Glutamatergic neuron (in vitro differentiated cells): ENCODE measurements around the gene CFL1. TPM values are rescaled to one million over a fixed set of nuclear protein-coding genes. Genes with fewer than 3 reads are reported as not detected.

Experiments used
- DNase-seq: peaks from one replicate; pipeline ENCODE4 v3.0.0; 2022
- H3K27ac Mint-ChIP-seq: one replicate; pipeline ENCODE4 v1.8.0; 2020; ENCODE audit warnings: mild to moderate bottlenecking, mixed read lengths, inconsistent platforms; ENCODE audit not compliant: unreplicated experiment
- H3K27me3 Mint-ChIP-seq: one replicate; pipeline ENCODE4 v1.8.0; 2020; ENCODE audit warnings: mild to moderate bottlenecking, moderate library complexity, mixed read lengths, inconsistent platforms; ENCODE audit not compliant: unreplicated experiment
- H3K36me3 Mint-ChIP-seq: one replicate; pipeline ENCODE4 v1.8.0; 2020; ENCODE audit warnings: mild to moderate bottlenecking, mixed read lengths, inconsistent platforms; ENCODE audit not compliant: unreplicated experiment
- H3K4me1 Mint-ChIP-seq: one replicate; pipeline ENCODE4 v1.8.0; 2020; ENCODE audit warnings: mild to moderate bottlenecking, low read depth, mixed read lengths, inconsistent platforms; ENCODE audit not compliant: unreplicated experiment
- H3K4me3 Mint-ChIP-seq: one replicate; pipeline ENCODE4 v1.8.0; 2020; ENCODE audit warnings: mild to moderate bottlenecking, mixed read lengths, inconsistent platforms; ENCODE audit not compliant: unreplicated experiment
- H3K9me3 Mint-ChIP-seq: one replicate; pipeline ENCODE4 v1.8.0; 2020; ENCODE audit warnings: mild to moderate bottlenecking, moderate library complexity, mixed read lengths, inconsistent platforms; ENCODE audit not compliant: unreplicated experiment
- total RNA-seq: library from RNA; stranded (reverse); fragmentation: NEBNext Ultra II Directional; extraction: Animal tissue kit (Norgen Biotek cat#: 25700); gene quantifications from one replicate; pipeline ENCODE4 v1.2.1, GENCODE V29; 2021; ENCODE audit not compliant: unreplicated experiment
- TF ChIP-seq, protein P1 (sequence below): fragments of 200-600 bp; sonication (generic); IDR thresholded peaks from one replicate; pipeline ENCODE4 v1.5.0; 2021; ENCODE audit not compliant: partially characterized antibody, unreplicated experiment

The CFL1 gene
- total RNA-seq, 1 donor from 2014 or later, result 1,294 TPM

DNA sequence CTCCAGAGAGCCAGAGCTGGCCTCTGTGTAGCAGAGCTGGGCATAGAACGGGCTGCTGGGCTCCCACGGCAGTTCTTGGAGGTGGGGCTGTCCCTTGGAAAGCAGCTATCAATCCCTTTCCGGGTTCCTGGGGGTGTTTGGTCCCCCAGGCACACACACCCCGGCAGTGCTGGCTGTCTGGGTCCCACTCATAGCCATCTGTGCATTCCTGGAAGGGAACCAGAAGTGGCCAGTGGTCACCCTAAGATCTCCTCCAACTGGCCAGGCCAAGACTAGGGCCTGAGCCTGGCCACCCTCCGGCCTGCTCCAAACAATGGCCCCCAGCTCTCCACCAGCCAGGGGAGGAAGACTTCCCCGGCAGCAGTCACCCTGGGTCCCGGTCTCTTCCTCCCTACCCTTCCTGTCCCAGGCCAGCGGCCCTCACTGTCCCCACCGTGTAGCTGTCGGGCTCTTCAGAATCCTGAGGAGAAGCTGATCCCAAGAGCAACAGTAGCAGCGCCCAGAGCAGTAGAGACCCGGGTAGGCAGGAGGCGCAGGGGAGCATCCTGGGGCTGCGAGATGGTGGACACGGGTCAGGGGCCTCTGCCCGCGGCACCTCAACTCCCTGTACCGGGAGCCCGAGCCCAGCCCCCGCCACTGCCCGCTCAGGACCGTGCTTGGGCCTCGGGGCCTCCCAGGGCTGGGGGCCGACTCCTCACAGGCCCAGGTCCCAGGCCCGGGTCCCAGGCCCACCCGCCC, 14.0 kb upstream of the CFL1 start:
- no peak overlapping the region for H3K27ac Mint-ChIP-seq
- H3K9me3 Mint-ChIP-seq, result peaks cover 12% of the 10 kb centered on the region
- no peak for DNase-seq

GRCh38 chr11:65870706-65871681, 13.0 kb upstream of the CFL1 start:
- H3K27ac Mint-ChIP-seq, result peak overlapping the region; percentile 25

More for the DNA sequence above, 14.0 kb upstream of the CFL1 start:
- Mint-ChIP-seq H3K4me3 (peak overlapping the region; percentile 61), H3K36me3 (no peaks in the 10 kb centered on the region), H3K27me3 (peaks cover 20% of the 10 kb centered on the region), H3K4me1 (peaks cover 24% of the 10 kb centered on the region)
- TF ChIP-seq, protein P1, sequence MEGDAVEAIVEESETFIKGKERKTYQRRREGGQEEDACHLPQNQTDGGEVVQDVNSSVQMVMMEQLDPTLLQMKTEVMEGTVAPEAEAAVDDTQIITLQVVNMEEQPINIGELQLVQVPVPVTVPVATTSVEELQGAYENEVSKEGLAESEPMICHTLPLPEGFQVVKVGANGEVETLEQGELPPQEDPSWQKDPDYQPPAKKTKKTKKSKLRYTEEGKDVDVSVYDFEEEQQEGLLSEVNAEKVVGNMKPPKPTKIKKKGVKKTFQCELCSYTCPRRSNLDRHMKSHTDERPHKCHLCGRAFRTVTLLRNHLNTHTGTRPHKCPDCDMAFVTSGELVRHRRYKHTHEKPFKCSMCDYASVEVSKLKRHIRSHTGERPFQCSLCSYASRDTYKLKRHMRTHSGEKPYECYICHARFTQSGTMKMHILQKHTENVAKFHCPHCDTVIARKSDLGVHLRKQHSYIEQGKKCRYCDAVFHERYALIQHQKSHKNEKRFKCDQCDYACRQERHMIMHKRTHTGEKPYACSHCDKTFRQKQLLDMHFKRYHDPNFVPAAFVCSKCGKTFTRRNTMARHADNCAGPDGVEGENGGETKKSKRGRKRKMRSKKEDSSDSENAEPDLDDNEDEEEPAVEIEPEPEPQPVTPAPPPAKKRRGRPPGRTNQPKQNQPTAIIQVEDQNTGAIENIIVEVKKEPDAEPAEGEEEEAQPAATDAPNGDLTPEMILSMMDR, result no peak

GRCh38 chr11:65870307-65870658, 12.3 kb upstream of the CFL1 start:
- Mint-ChIP-seq H3K4me1 (peaks cover 26% of the 10 kb centered on the region), H3K4me3 (no peak overlapping the region), H3K36me3 (no peaks in the 10 kb centered on the region), H3K9me3 (peaks cover 9% of the 10 kb centered on the region), H3K27me3 (peaks cover 22% of the 10 kb centered on the region), H3K27ac (peak overlapping the region; percentile 25)
- TF ChIP-seq, protein P1, result no peak
- DNase-seq, result no peak

More at GRCh38 chr11:65870706-65871681, 13.0 kb upstream of the CFL1 start:
- H3K9me3 Mint-ChIP-seq, result peaks cover 9% of the 10 kb centered on the region
- H3K4me1 Mint-ChIP-seq, result peaks cover 25% of the 10 kb centered on the region
- H3K4me3 Mint-ChIP-seq, result peak overlapping the region; percentile 52
- H3K36me3 Mint-ChIP-seq, result no peaks in the 10 kb centered on the region
- DNase-seq, result no peak
- H3K27me3 Mint-ChIP-seq, result peaks cover 20% of the 10 kb centered on the region
- TF ChIP-seq, protein P1, result no peak

GRCh38 chr11:65869643-65870306, 11.8 kb upstream of the CFL1 start:
- Mint-ChIP-seq H3K27ac (no peak overlapping the region), H3K4me3 (peak overlapping the region; percentile 46), H3K9me3 (peaks cover 9% of the 10 kb centered on the region), H3K36me3 (no peaks in the 10 kb centered on the region), H3K4me1 (peaks cover 26% of the 10 kb centered on the region), H3K27me3 (peaks cover 25% of the 10 kb centered on the region)
- no peak for DNase-seq
- TF ChIP-seq, protein P1, result no peak
